Transverse colon (tissue), 4 donors: ENCODE measurements around the gene SMIM14. TPM values are rescaled to one million over a fixed set of nuclear protein-coding genes. Genes with fewer than 3 reads are reported as not detected.

Source experiments
- DNase-seq: peaks from one replicate; pipeline ENCODE4 v3.0.0-alpha.2; 2019
- H3K27ac ChIP-seq, 4 donors: fragments of 200-600 bp; sonication (generic); 2 replicates each; pipeline ENCODE4 v1.5.1; 2016 to 2018; ENCODE audit warnings: inconsistent platforms in 4 of 4
- H3K27me3 ChIP-seq: fragments of 200-600 bp; sonication (generic); 2 replicates; pipeline ENCODE4 v1.5.1; 2017; ENCODE audit warnings: inconsistent platforms
- H3K36me3 ChIP-seq, 4 donors: fragments of 200-600 bp; sonication (generic); 2 replicates each; pipeline ENCODE4 v1.5.1; 2017 to 2019; ENCODE audit warnings: inconsistent platforms in 4 of 4
- H3K4me1 ChIP-seq, 4 donors: fragments of 200-600 bp; sonication (generic); 2 replicates each; pipeline ENCODE4 v1.5.1; 2017 to 2020; ENCODE audit warnings: inconsistent platforms in 4 of 4
- H3K4me3 ChIP-seq, 4 donors: fragments of 200-600 bp; sonication (generic); 1 replicate in 1 of 4; 2 replicates in 3 of 4; pipeline versions ENCODE4 v1.5.1 to v1.6.1; 2017 to 2019; ENCODE audit warnings: inconsistent platforms in 4 of 4
- H3K9me3 ChIP-seq, 2 donors: fragments of 200-600 bp; sonication (generic); 2 replicates each; pipeline ENCODE4 v1.5.1; 2017 to 2019; ENCODE audit warnings: inconsistent platforms in 2 of 2
- EP300 ChIP-seq: sonication (generic); formaldehyde crosslinking; IDR thresholded peaks from one replicate; pipeline ENCODE4 v1.6.1; 2017; ENCODE audit warnings: antibody characterized with exemption, low read depth
- POLR2A ChIP-seq: fragments of 450-650 bp; IDR thresholded peaks from one replicate; pipeline ENCODE4 v1.6.1; 2016; ENCODE audit warnings: antibody characterized with exemption, mild to moderate bottlenecking, moderate library complexity
- POLR2AphosphoS5 ChIP-seq, 3 donors: sonication (generic); formaldehyde crosslinking; IDR thresholded peaks; one replicate each; pipeline ENCODE4 v1.6.1; 2016; ENCODE audit warnings: antibody characterized with exemption in 3 of 3
- WGBS, 2 donors: methylation state at CpG; one replicate each; pipeline ENCODE4 v1.1.5; 2018; ENCODE audit warnings: low coverage in 1 of 2; 5-methylcytosine and 5-hydroxymethylcytosine counted together
- in situ Hi-C, 4 donors: fragments of 200-750 bp; cut with MboI; loops; one replicate each; pipeline versions ENCODE4 v1.15.0 to v1.15.1; 2017; ENCODE audit warnings: low sequenced_read_pairs in 3 of 4, low pct_ligation_motif_present in 1 of 4, low pct_unique_long_range_greater_than_20kb in 1 of 4
- intact Hi-C: fragments of 100-400 bp; cut with DNase I; formaldehyde crosslinking; loops from one replicate; pipeline ENCODE4 v1.15.1; 2023; ENCODE audit warnings: low total_unique reads
- total RNA-seq, 4 donors: library from RNA; depleted of rRNA; stranded (reverse); fragments of >200 nt; gene quantifications; one replicate each; pipeline ENCODE4 v1.1.0, GENCODE V29; 2016
- TF ChIP-seq, protein P1 (sequence below), 5 experiments: fragments of 200-600 bp in 3 of 5; fragments of 450-650 bp in 2 of 5; sonication (generic) in 3 of 5; IDR thresholded peaks; 1 replicate in 2 of 5; 2 replicates in 3 of 5; pipeline ENCODE4 v1.5.1; 2016 to 2017; ENCODE audit warnings: antibody characterized with exemption in 5 of 5, inconsistent platforms in 3 of 5, mild to moderate bottlenecking in 2 of 5, moderate library complexity in 1 of 5

Gene SMIM14
- total RNA-seq, 4 donors from 2014 or later: 23.1 to 103 (median 72.4) TPM

DNA sequence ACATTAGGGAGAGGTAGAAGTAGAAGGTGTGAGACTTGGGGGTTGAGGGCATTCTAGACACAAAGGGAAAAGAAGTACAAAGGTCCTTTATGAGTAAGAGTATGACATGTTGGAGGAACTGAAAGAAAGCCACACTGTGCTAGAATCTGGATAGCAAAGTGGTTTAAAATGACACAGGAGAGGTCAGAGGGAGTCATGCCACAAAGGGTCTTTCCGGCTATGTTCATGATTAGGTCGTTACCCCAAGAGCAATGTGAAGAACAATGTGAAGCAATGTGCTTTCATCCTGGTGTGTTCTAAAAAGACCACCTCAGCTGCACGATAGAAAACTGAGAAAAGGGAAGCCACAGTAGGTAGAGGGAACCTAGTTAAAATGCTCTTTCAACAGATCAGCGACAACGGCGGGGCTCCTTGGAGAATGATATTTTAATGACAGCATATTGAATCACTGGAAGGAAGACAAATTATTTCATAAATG lies 29.2 kb downstream of the SMIM14 start:
- WGBS, 2 donors: 77 to 88% methylated on average over 5 to 6 of the region's 6 CpGs
- no peak overlapping the region for H3K27ac ChIP-seq
- peaks cover 0 to 22% (median 19%) of the 10 kb centered on the region in 4 donors for H3K4me1 ChIP-seq
- in situ Hi-C loops (no loop called here), intact Hi-C loops (no loop called here)
- H3K9me3 ChIP-seq: no peaks in the 10 kb centered on the region
- TF ChIP-seq POLR2AphosphoS5 (IDR thresholded peaks at IDR 0.05) (no peak), POLR2A (no peak), EP300 (no peak)
- TF ChIP-seq, protein P1, sequence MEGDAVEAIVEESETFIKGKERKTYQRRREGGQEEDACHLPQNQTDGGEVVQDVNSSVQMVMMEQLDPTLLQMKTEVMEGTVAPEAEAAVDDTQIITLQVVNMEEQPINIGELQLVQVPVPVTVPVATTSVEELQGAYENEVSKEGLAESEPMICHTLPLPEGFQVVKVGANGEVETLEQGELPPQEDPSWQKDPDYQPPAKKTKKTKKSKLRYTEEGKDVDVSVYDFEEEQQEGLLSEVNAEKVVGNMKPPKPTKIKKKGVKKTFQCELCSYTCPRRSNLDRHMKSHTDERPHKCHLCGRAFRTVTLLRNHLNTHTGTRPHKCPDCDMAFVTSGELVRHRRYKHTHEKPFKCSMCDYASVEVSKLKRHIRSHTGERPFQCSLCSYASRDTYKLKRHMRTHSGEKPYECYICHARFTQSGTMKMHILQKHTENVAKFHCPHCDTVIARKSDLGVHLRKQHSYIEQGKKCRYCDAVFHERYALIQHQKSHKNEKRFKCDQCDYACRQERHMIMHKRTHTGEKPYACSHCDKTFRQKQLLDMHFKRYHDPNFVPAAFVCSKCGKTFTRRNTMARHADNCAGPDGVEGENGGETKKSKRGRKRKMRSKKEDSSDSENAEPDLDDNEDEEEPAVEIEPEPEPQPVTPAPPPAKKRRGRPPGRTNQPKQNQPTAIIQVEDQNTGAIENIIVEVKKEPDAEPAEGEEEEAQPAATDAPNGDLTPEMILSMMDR (IDR thresholded peaks at IDR 0.05): no peak
- no peaks in the 10 kb centered on the region for H3K27me3 ChIP-seq
- H3K4me3 ChIP-seq: no peak overlapping the region
- DNase-seq: no peak
- H3K36me3 ChIP-seq: peaks cover 0 to 4% (median under 1%) of the 10 kb centered on the region in 4 donors

- H3K4me3 ChIP-seq: no peak overlapping the region
- peaks cover 0 to 8% (median 4%) of the 10 kb centered on the region in 4 donors for H3K36me3 ChIP-seq
- no peak overlapping the region for H3K27ac ChIP-seq
- H3K9me3 ChIP-seq: no peaks in the 10 kb centered on the region
- no peak for DNase-seq
- TF ChIP-seq POLR2AphosphoS5 (IDR thresholded peaks at IDR 0.05): no peak
- TF ChIP-seq POLR2A: no peak
- no peak for TF ChIP-seq EP300
- TF ChIP-seq, protein P1 (IDR thresholded peaks at IDR 0.05): no peak
- in situ Hi-C loops (no loop called here), intact Hi-C loops (no loop called here)
- peaks cover 0 to 15% (median 13%) of the 10 kb centered on the region in 4 donors for H3K4me1 ChIP-seq
- no peaks in the 10 kb centered on the region for H3K27me3 ChIP-seq
Observed at GRCh38 chr4:39608451-39608850, 30.2 kb downstream of the SMIM14 start.

DNA sequence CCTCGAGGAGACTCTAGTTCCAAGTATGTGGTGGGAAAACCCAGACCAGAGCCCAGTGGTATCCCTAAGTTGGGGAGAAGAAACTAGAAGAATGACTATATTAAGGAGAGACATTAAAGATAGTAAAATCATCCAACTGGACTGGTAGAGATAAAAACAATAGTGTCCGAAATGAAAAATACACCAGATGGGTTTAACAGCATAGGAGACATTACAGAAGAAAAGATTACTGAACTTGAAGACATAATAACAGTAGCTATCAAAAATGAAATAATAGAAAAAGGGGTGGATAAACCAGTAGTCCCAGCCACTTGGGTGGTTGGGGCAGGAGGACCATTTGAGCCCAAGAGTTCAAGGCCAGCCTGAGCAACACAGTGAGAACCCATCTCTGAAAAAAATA lies 31.9 kb downstream of the SMIM14 start:
- H3K36me3 ChIP-seq: peaks cover 0 to 24% (median 10%) of the 10 kb centered on the region in 4 donors
- H3K4me3 ChIP-seq: no peak overlapping the region
- intact Hi-C loops: no loop called here
- no peaks in the 10 kb centered on the region for H3K9me3 ChIP-seq
- 89 to 97% methylated on average over 2 of the region's 2 CpGs for WGBS, 2 donors
- H3K4me1 ChIP-seq: peaks cover 0 to 6% (median 3%) of the 10 kb centered on the region in 4 donors
- TF ChIP-seq POLR2AphosphoS5 (IDR thresholded peaks at IDR 0.05) (no peak), POLR2A (no peak), EP300 (no peak)
- TF ChIP-seq, protein P1 (IDR thresholded peaks at IDR 0.05): no peak
- no peaks in the 10 kb centered on the region for H3K27me3 ChIP-seq
- in situ Hi-C loops: no loop called here
- no peak for DNase-seq
- no peak overlapping the region for H3K27ac ChIP-seq

GRCh38 chr4:39597695-39598381 lies 40.8 kb downstream of the SMIM14 start:
- no peaks in the 10 kb centered on the region for H3K4me1 ChIP-seq
- H3K4me3 ChIP-seq: no peak overlapping the region
- in situ Hi-C loops (no loop called here), intact Hi-C loops (no loop called here)
- H3K9me3 ChIP-seq: no peaks in the 10 kb centered on the region
- no peak for TF ChIP-seq POLR2A
- TF ChIP-seq POLR2AphosphoS5 (IDR thresholded peaks at IDR 0.05): no peak
- TF ChIP-seq EP300: no peak
- TF ChIP-seq, protein P1 (IDR thresholded peaks at IDR 0.05): no peak
- peaks cover 0 to 28% (median 7%) of the 10 kb centered on the region in 4 donors for H3K36me3 ChIP-seq
- H3K27ac ChIP-seq: no peak overlapping the region
- 68 to 87% methylated on average over 3 of the region's 3 CpGs for WGBS, 2 donors
- no peaks in the 10 kb centered on the region for H3K27me3 ChIP-seq
- DNase-seq: no peak
